Sigmoid colon (tissue), 4 donors: ENCODE data around the gene SORCS2.

ENCODE experiments used
- CTCF ChIP-seq, 4 experiments: fragments of 450-650 bp in 3 of 4; fragments of 200-600 bp in 1 of 4; IDR thresholded peaks; one replicate each; pipeline ENCODE4 v1.5.1; 2016 to 2019; ENCODE audit warnings: antibody characterized with exemption in 4 of 4, mild to moderate bottlenecking in 3 of 4, moderate library complexity in 2 of 4
- EP300 ChIP-seq, 4 donors: sonication (generic); formaldehyde crosslinking; IDR thresholded peaks; one replicate each; pipeline ENCODE4 v1.6.1; 2017; ENCODE audit warnings: antibody characterized with exemption in 4 of 4
- POLR2A ChIP-seq, 2 donors: fragments of 450-650 bp; IDR thresholded peaks; one replicate each; pipeline ENCODE4 v1.6.1; 2016; ENCODE audit warnings: antibody characterized with exemption in 2 of 2, mild to moderate bottlenecking in 2 of 2, moderate library complexity in 2 of 2

GRCh38 chr4:7311205-7311604, 118.9 kb downstream of the SORCS2 start:
- TF ChIP-seq CTCF (IDR thresholded peaks at IDR 0.05) (no peak), POLR2A (IDR thresholded peaks at IDR 0.05) (no peak), EP300 (IDR thresholded peaks at IDR 0.05) (no peak)
